H1 (cell line): ENCODE measurements around the gene MOGAT2. TPM values are rescaled to one million over a fixed set of nuclear protein-coding genes. Genes with fewer than 3 reads are reported as not detected.

Source experiments
- CTCF ChIA-PET: fragments of 300-600 bp; sonication (Branson Sonifier 250); formaldehyde crosslinking; loops from one replicate; lab custom pipeline; 2021; ENCODE audit not compliant: partially characterized antibody; lab: Charles Lee
- POLR2A ChIA-PET: fragments of 300-600 bp; sonication (Branson Sonifier 250); formaldehyde crosslinking; loops from one replicate; lab custom pipeline; 2021; ENCODE audit warnings: inconsistent platforms; ENCODE audit not compliant: partially characterized antibody; lab: Charles Lee
- DNase-seq, 2 experiments: peaks; one replicate each; pipeline versions ENCODE4 v3.0.0 to v3.0.0-alpha.2; 2010 to 2022; ENCODE audit warnings: low spot score in 2 of 2, low read depth in 1 of 2, mixed read lengths in 1 of 2
- FAIRE-seq: peaks from 2 replicates; lab custom pipeline; 2011; peaks lifted over from hg19 to GRCh38; lab: Jason Lieb, UNC
- H2AFZ ChIP-seq: 2 replicates; pipeline ENCODE4 v1.8.1; 2012; ENCODE audit warnings: low read length, inconsistent platforms
- H2AK5ac ChIP-seq: 2 replicates; pipeline ENCODE4 v1.6.1; 2013; ENCODE audit warnings: low read depth, low read length
- H2BK120ac ChIP-seq: replicated peaks from 2 replicates; pipeline ENCODE3; 2013; ENCODE audit warnings: low read depth, low read length, inconsistent platforms
- H2BK12ac ChIP-seq: 2 replicates; pipeline ENCODE4 v1.6.1; 2013; ENCODE audit warnings: low read depth, low read length
- H2BK15ac ChIP-seq: 2 replicates; pipeline ENCODE4 v1.6.1; 2013; ENCODE audit warnings: low read length
- H2BK20ac ChIP-seq: 2 replicates; pipeline ENCODE4 v1.6.1; 2013; ENCODE audit warnings: low read length
- H2BK5ac ChIP-seq: 2 replicates; pipeline ENCODE4 v1.6.1; 2013; ENCODE audit warnings: low read depth, low read length
- H3K14ac ChIP-seq: 2 replicates; pipeline ENCODE4 v1.6.1; 2013; ENCODE audit warnings: inconsistent platforms; ENCODE audit not compliant: insufficient read length
- H3K18ac ChIP-seq: 2 replicates; pipeline ENCODE4 v1.6.1; 2013; ENCODE audit warnings: low read length; ENCODE audit errors: extremely low read depth
- H3K23ac ChIP-seq: 2 replicates; pipeline ENCODE4 v1.6.1; 2013; ENCODE audit warnings: inconsistent platforms; ENCODE audit not compliant: insufficient read length
- H3K23me2 ChIP-seq: 2 replicates; pipeline ENCODE4 v1.6.1; 2013; ENCODE audit warnings: low read depth, low read length
- H3K27ac ChIP-seq: 2 replicates; pipeline ENCODE4 v1.6.1; 2011; ENCODE audit warnings: low read depth, low read length, inconsistent platforms
- H3K27me3 ChIP-seq, 4 experiments: replicated peaks in 1 of 4; 1 replicate in 1 of 4; 2 replicates in 3 of 4; pipeline versions ENCODE4 v1.6.1 to v1.8.1; 2011 to 2013; ENCODE audit warnings: low read length in 3 of 4, mild to moderate bottlenecking in 3 of 4, inconsistent platforms in 2 of 4, mixed read lengths in 2 of 4, moderate library complexity in 1 of 4; ENCODE audit not compliant: control insufficient read depth in 3 of 4, insufficient read depth in 3 of 4; ENCODE audit errors: extremely low read depth in 1 of 4
- H3K36me3 ChIP-seq, 4 experiments: 2 replicates each; pipeline versions ENCODE4 v1.6.1 to v1.8.1; 2011 to 2013; ENCODE audit warnings: mild to moderate bottlenecking in 4 of 4, low read length in 3 of 4, moderate library complexity in 2 of 4, control low read depth in 1 of 4, inconsistent platforms in 1 of 4; ENCODE audit not compliant: insufficient read depth in 4 of 4, control insufficient read depth in 2 of 4
- H3K4ac ChIP-seq: replicated peaks from 2 replicates; pipeline ENCODE3; 2013; ENCODE audit warnings: low read length, low read depth, mixed read lengths, inconsistent platforms; ENCODE audit not compliant: insufficient read length
- H3K4me1 ChIP-seq, 4 experiments: replicated peaks in 1 of 4; 1 replicate in 1 of 4; 2 replicates in 3 of 4; pipeline versions ENCODE4 v1.6.1 to v1.8.1; 2011 to 2013; ENCODE audit warnings: low read length in 3 of 4, inconsistent platforms in 2 of 4, mixed read lengths in 1 of 4; ENCODE audit not compliant: insufficient read depth in 4 of 4, control insufficient read depth in 3 of 4
- H3K4me2 ChIP-seq, 2 experiments: 2 replicates each; pipeline versions ENCODE4 v1.6.1 to v1.8.1; 2011 to 2013; ENCODE audit warnings: low read depth in 2 of 2, low read length in 2 of 2, control low read depth in 1 of 2, inconsistent platforms in 1 of 2, mild to moderate bottlenecking in 1 of 2; ENCODE audit not compliant: insufficient read depth in 1 of 2
- H3K4me3 ChIP-seq, 4 experiments: fragments of 200-600, 300-600 bp in 1 of 4; sonication (generic), shearing (Covaris generic), sonication (Bioruptor Twin) in 1 of 4; 2 replicates each; pipeline versions ENCODE4 v1.5.1 to v1.8.1; 2011 to 2016; ENCODE audit warnings: low read length in 4 of 4, low read depth in 3 of 4, control low read depth in 2 of 4, inconsistent platforms in 2 of 4, mild to moderate bottlenecking in 2 of 4, mixed read lengths in 1 of 4, moderate library complexity in 1 of 4; ENCODE audit not compliant: insufficient read depth in 2 of 4; ENCODE audit errors: extremely low read depth in 1 of 4
- H3K56ac ChIP-seq: replicated peaks from 2 replicates; pipeline ENCODE3; 2013; ENCODE audit warnings: low read depth, mild to moderate bottlenecking, mixed read lengths, low read length, inconsistent platforms; ENCODE audit not compliant: insufficient read length
- H3K79me1 ChIP-seq: 2 replicates; pipeline ENCODE4 v1.6.1; 2013; ENCODE audit warnings: low read depth, low read length, control low read depth
- H3K79me2 ChIP-seq, 2 experiments: 2 replicates each; pipeline versions ENCODE4 v1.6.1 to v1.8.1; 2012 to 2013; ENCODE audit warnings: low read length in 2 of 2, mild to moderate bottlenecking in 2 of 2, inconsistent platforms in 1 of 2; ENCODE audit not compliant: insufficient read depth in 2 of 2, control insufficient read depth in 1 of 2
- H3K9ac ChIP-seq, 4 experiments: replicated peaks in 1 of 4; 1 replicate in 1 of 4; 2 replicates in 3 of 4; pipeline versions ENCODE4 v1.6.1 to v1.8.1; 2011 to 2013; ENCODE audit warnings: low read depth in 3 of 4, low read length in 3 of 4, control low read depth in 2 of 4, mild to moderate bottlenecking in 2 of 4, moderate library complexity in 2 of 4, inconsistent platforms in 1 of 4; ENCODE audit errors: extremely low read depth in 1 of 4
- H3K9me3 ChIP-seq, 2 experiments: 2 replicates each; pipeline versions ENCODE4 v1.6.1 to v1.8.1; 2012 to 2013; ENCODE audit warnings: mild to moderate bottlenecking in 2 of 2, moderate library complexity in 2 of 2, control low read depth in 1 of 2, inconsistent platforms in 1 of 2, low read depth in 1 of 2, low read length in 1 of 2, mixed read lengths in 1 of 2; ENCODE audit not compliant: insufficient read depth in 2 of 2
- H4K20me1 ChIP-seq, 2 experiments: replicated peaks in 1 of 2; 2 replicates each; pipeline versions ENCODE3 to v1.8.1; 2011 to 2013; ENCODE audit warnings: inconsistent platforms in 2 of 2, low read length in 2 of 2, mild to moderate bottlenecking in 1 of 2; ENCODE audit not compliant: insufficient read depth in 2 of 2, control insufficient read depth in 1 of 2
- H4K5ac ChIP-seq: 2 replicates; pipeline ENCODE4 v1.6.1; 2013; ENCODE audit warnings: low read length, low read depth, mixed read lengths, inconsistent platforms; ENCODE audit not compliant: insufficient read length
- H4K8ac ChIP-seq: 2 replicates; pipeline ENCODE4 v1.8.0; 2013; ENCODE audit warnings: mild to moderate bottlenecking, moderate library complexity, low read length, inconsistent platforms; ENCODE audit not compliant: insufficient read depth; ENCODE audit errors: extremely low read depth
- H4K91ac ChIP-seq: replicated peaks from 2 replicates; pipeline ENCODE3; 2013; ENCODE audit warnings: low read length, mixed read lengths, inconsistent platforms; ENCODE audit not compliant: insufficient read length
- HDAC2 ChIP-seq, 2 experiments: fragments of 300-600 bp in 1 of 2; sonication (generic) in 1 of 2; IDR thresholded peaks; 2 replicates each; pipeline ENCODE4 v1.6.1; 2011 to 2012; ENCODE audit warnings: low read depth in 2 of 2, low read length in 2 of 2, mild to moderate bottlenecking in 2 of 2, moderate library complexity in 2 of 2, borderline replicate concordance in 1 of 2, inconsistent platforms in 1 of 2
- RAD21 ChIP-seq, 2 experiments: IDR thresholded peaks in 1 of 2; conservative IDR thresholded peaks in 1 of 2; 2 replicates each; pipeline ENCODE4 v1.6.1; 2011; ENCODE audit warnings: low read depth in 2 of 2, low read length in 2 of 2, improper control_type of control experiment in 1 of 2, inconsistent platforms in 1 of 2, mild to moderate bottlenecking in 1 of 2, moderate library complexity in 1 of 2
- WGBS, 2 experiments: shearing (Covaris generic) in 1 of 2; methylation state at CpG; one replicate each; pipeline versions ENCODE4 v1.1.6 to v1.1.7; 2013 to 2015; ENCODE audit warnings: low lambda C conversion rate in 2 of 2, mixed read lengths in 2 of 2, inconsistent platforms in 1 of 2, low coverage in 1 of 2, missing lambda C conversion rate in 1 of 2; ENCODE audit not compliant: insufficient replicate concordance in 2 of 2, insufficient coverage in 1 of 2, insufficient read length in 1 of 2; ENCODE audit errors: extremely low coverage in 1 of 2, missing lambda C conversion rate in 1 of 2; 5-methylcytosine and 5-hydroxymethylcytosine counted together
- polyA plus RNA-seq, 7 experiments: library from polyadenylated mRNA; depleted of rRNA in 3 of 7; stranded (reverse) in 5 of 7; unstranded in 2 of 7; fragments of >200 nt in 5 of 7; fragments of 200-250 nt in 2 of 7; gene quantifications; 1 replicate in 5 of 7; 2 replicates in 1 of 7; 4 replicates in 1 of 7; pipeline versions ENCODE4 v1.2.1 to v1.2.3, GENCODE V29; 2011 to 2013; ENCODE audit warnings: missing spikeins in 2 of 7, mixed read lengths in 2 of 7
- total RNA-seq: library from RNA; stranded (reverse); fragmentation: NEBNext Ultra II Directional; extraction: Animal tissue kit (Norgen Biotek cat#: 25700); gene quantifications from 2 replicates; pipeline ENCODE4 v1.2.1, GENCODE V29; 2021

MOGAT2 gene
- total and polyA plus RNA-seq, 2 of the 8 experiments (the other 6 are each of a cell fraction or from before 2014, with no cell fraction given) = not detected

DNA sequence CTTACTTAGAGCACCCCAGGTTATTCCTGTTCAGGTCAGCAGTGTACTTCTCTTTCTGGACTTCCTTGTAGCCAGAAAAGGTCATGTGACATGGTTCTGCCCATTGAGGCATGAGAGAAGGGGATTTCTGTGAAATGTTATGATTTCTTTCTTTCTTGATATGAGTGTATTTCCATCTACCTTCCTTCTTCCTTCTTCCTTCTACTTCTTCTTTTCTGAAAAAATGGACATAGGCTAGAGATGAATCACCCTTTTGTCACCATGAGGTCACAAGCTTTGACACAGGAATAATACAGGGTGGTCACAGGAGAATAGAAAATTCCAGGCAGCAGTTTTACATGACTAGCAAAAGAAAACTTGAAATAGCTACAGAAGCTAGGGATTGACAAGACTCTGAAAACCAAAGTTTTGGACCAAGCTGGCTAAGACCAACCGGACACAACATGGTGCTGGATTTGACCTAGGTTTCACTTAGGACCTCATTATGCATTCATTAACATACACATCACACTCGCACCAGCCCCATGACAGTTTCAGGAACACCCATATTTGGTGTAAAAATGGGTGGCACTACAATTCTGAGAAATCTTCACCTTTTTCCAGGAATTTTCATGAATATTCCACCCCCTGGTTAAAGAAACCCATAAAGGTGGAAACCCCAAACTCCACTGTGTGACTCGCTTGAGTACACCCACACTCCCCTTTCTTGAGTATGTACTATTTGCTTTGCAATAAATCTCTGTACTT is 27.6 kb upstream of the MOGAT2 start:
- CTCF ChIA-PET = interaction anchor here (0.8 to 1.1 kb wide), 2 partner anchors 16 to 178 kb away, joined by 3 read pairs; no protein-coding TSS in a partner anchor
- WGBS, 2 experiments = 95% methylated on average over 3 of the region's 3 CpGs; no CpG with 5 or more reads in 1 of the 2 experiments
- FAIRE-seq = no peak
- no peak for TF ChIP-seq HDAC2 (IDR thresholded peaks at IDR 0.05; ENCODE audit: borderline replicate concordance in 1 of 2, low read depth in 2 of 2, low read length in 2 of 2)
- TF ChIP-seq RAD21 (IDR thresholded peaks at IDR 0.05 in 1 of 2, conservative IDR thresholded peaks at IDR 0.05 in 1 of 2; ENCODE audit: low read depth in 2 of 2, low read length in 2 of 2) = no peak

More for the DNA sequence above, 27.6 kb upstream of the MOGAT2 start:
- H3K27ac ChIP-seq = no peak overlapping the region
- no peaks in the 10 kb centered on the region for H3K79me1 ChIP-seq
- peaks cover 0 to 3% of the 10 kb centered on the region in 2 experiments for H4K20me1 ChIP-seq
- no peak overlapping the region for H2BK5ac ChIP-seq
- no peak overlapping the region for H2BK20ac ChIP-seq
- H3K4me3 ChIP-seq = no peak overlapping the region
- POLR2A ChIA-PET = no interaction called here
- H3K4ac ChIP-seq = no peak overlapping the region
- H3K23me2 ChIP-seq = no peaks in the 10 kb centered on the region
- H3K23ac ChIP-seq = no peak overlapping the region
- H3K79me2 ChIP-seq = no peaks in the 10 kb centered on the region
- no peak overlapping the region for H4K8ac ChIP-seq
- H2BK15ac ChIP-seq = no peak overlapping the region
- H3K4me2 ChIP-seq = no peak overlapping the region
- no peak overlapping the region for H2AK5ac ChIP-seq
- H3K27me3 ChIP-seq = no peaks in the 10 kb centered on the region
- no peak overlapping the region for H2BK12ac ChIP-seq
- H3K36me3 ChIP-seq = no peaks in the 10 kb centered on the region
- H2BK120ac ChIP-seq = no peak overlapping the region
- H3K9ac ChIP-seq = no peak overlapping the region
- H3K56ac ChIP-seq = no peak overlapping the region
- H2AFZ ChIP-seq = no peak overlapping the region
- H4K5ac ChIP-seq = no peak overlapping the region
- no peak overlapping the region for H4K91ac ChIP-seq
- H3K9me3 ChIP-seq = no peaks in the 10 kb centered on the region
- H3K4me1 ChIP-seq = no peaks in the 10 kb centered on the region
- H3K14ac ChIP-seq = no peak overlapping the region
- no peak for DNase-seq
- H3K18ac ChIP-seq = no peak overlapping the region
